Stimulated activated CD4-positive, alpha-beta T cell treated with anti-CD3 and anti-CD28 coated beads, Interleukin-1b, Interleukin-23, amount 100 ng/mL, for 48 hours (primary cell): Measurements from ENCODE around the gene KCNN3.
A peak's percentile ranks its signal among the peaks of the same experiment; 100 is the strongest.

Experiments
- DNase-seq: peaks from one replicate; pipeline ENCODE4 v3.0.0-alpha.2; 2020

Gene KCNN3

GRCh38 chr1:154788110-154788870 lies 81.8 kb downstream of the KCNN3 start:
- DNase-seq, result no peak

- no peak for DNase-seq
These were observed 83.1 kb downstream of the KCNN3 start for GRCh38 chr1:154786804-154787570.

- peak; percentile 70 for DNase-seq
These were observed 85.1 kb downstream of the KCNN3 start for GRCh38 chr1:154784924-154785531.

GRCh38 chr1:154784416-154784815 lies 85.7 kb downstream of the KCNN3 start:
- no peak for DNase-seq

GRCh38 chr1:154783976-154784375 lies 86.1 kb downstream of the KCNN3 start:
- DNase-seq, result no peak

GRCh38 chr1:154780541-154780940 lies 89.5 kb downstream of the KCNN3 start:
- no peak for DNase-seq

- DNase-seq, result no peak
These were observed 90.4 kb downstream of the KCNN3 start for GRCh38 chr1:154779551-154780189.

- no peak for DNase-seq
These were observed 91.1 kb downstream of the KCNN3 start for GRCh38 chr1:154778944-154779343.

GRCh38 chr1:154778275-154778674 lies 91.8 kb downstream of the KCNN3 start:
- no peak for DNase-seq

GRCh38 chr1:154777781-154778180 lies 92.3 kb downstream of the KCNN3 start:
- DNase-seq, result no peak

GRCh38 chr1:154777154-154777553 lies 92.9 kb downstream of the KCNN3 start:
- no peak for DNase-seq

- DNase-seq, result no peak
These were observed 94.2 kb downstream of the KCNN3 start for GRCh38 chr1:154775621-154776605.

GRCh38 chr1:154774175-154774855 lies 95.8 kb downstream of the KCNN3 start:
- DNase-seq, result no peak

- no peak for DNase-seq
These were observed 96.5 kb downstream of the KCNN3 start for GRCh38 chr1:154773551-154773950.

GRCh38 chr1:154772606-154773506 lies 97.2 kb downstream of the KCNN3 start:
- peak; percentile 50 for DNase-seq

GRCh38 chr1:154772056-154772455 lies 98.0 kb downstream of the KCNN3 start:
- DNase-seq, result no peak

- no peak for DNase-seq
These were observed 99.0 kb downstream of the KCNN3 start for GRCh38 chr1:154770897-154771594.

- no peak for DNase-seq
These were observed 100.7 kb downstream of the KCNN3 start for GRCh38 chr1:154769193-154769895.
